Measurements from ENCODE around the gene EPG5.
"Not testable (repeated sequence)": the region's sequence is repeated elsewhere in the genome, so short reads cannot be mapped to it uniquely, and the experiment has no call there.

Gene EPG5

DNA sequence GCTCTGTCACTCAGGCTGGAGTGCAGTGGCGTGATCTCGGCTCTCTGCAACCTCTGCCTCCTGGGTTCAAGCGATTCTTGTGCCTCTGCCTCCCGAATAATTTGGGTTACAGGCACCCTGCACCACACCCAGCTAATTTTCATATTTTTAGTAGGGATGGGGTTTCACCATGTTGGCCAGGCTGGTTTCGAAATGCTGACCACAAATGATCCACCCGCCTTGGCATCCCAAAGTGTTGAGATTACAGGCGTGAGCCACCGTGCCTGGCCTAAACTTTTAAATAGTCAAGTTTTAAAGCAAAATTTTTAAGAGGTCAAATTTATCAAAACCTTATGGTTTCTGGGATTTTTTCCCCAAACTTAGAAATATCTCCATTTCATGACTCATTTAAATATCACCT is 148.4 kb downstream of the EPG5 start:
- in situ Hi-C loops (cut with HindIII; ENCODE audit: low sequenced_read_pairs), result not testable (repeated sequence)

- in situ Hi-C loops (cut with HindIII; ENCODE audit: low sequenced_read_pairs), result no loop called here
Observed at GRCh38 chr18:45817543-45817942, 149.6 kb downstream of the EPG5 start.

GRCh38 chr18:45814733-45815132 is 152.4 kb downstream of the EPG5 start:
- in situ Hi-C loops (cut with HindIII; ENCODE audit: low sequenced_read_pairs), result not testable (repeated sequence)

GRCh38 chr18:45807144-45807543 is 160.0 kb downstream of the EPG5 start:
- in situ Hi-C loops (cut with HindIII; ENCODE audit: low sequenced_read_pairs), result not testable (repeated sequence)

GRCh38 chr18:45806226-45806625 is 160.9 kb downstream of the EPG5 start:
- in situ Hi-C loops (cut with HindIII; ENCODE audit: low sequenced_read_pairs), result no loop called here

DNA sequence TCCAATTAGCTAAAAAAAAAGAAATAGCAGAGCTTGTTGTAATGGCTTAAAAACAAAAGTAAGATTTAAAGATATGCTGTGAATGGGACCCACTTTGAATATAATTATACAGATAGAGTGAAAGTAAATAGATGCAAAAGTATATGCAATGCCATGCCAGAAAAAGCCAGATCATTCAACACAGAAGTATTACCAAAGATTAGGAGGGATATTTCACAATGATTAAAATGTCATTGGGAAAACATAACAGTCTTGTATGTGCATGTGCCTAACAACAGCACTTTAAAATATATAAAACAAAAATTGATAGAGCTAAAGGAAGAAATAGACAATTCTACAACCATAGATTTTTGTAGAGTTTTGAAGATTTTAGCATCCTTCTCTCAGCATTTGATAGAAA is 161.6 kb downstream of the EPG5 start:
- in situ Hi-C loops (cut with HindIII; ENCODE audit: low sequenced_read_pairs), result no loop called here

DNA sequence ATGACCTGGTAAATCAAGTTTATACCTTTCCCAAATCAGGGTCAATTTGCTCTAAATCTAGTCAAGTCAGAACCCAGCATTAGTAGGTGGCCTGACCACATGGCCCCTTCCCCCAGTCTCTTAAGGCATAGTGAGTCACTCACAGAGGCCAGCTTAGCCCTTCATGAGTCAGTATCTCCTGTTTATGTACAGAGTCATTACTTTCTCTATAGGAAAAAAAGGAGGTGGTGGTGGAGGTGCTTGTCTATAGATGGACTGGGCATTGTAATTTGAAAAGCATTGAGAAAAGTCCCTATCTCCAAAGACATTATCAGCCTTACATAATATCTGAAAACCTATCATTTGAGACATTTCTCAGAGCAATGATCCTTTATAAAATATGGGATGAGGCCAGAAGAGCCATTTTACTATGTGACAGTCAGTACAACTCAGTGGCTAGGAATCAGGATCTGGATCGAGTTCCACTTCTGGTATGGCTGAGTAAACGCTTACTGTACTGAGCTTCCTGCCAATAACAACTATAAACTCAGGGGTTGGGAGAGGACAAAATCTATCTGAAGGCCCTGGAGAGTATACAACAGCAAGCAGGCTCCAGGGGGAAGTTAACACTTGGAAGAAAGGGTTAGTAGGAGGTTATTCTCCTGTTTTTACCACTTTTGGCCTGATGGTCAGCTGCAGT is 164.2 kb downstream of the EPG5 start:
- in situ Hi-C loops (cut with HindIII; ENCODE audit: low sequenced_read_pairs), result no loop called here

DNA sequence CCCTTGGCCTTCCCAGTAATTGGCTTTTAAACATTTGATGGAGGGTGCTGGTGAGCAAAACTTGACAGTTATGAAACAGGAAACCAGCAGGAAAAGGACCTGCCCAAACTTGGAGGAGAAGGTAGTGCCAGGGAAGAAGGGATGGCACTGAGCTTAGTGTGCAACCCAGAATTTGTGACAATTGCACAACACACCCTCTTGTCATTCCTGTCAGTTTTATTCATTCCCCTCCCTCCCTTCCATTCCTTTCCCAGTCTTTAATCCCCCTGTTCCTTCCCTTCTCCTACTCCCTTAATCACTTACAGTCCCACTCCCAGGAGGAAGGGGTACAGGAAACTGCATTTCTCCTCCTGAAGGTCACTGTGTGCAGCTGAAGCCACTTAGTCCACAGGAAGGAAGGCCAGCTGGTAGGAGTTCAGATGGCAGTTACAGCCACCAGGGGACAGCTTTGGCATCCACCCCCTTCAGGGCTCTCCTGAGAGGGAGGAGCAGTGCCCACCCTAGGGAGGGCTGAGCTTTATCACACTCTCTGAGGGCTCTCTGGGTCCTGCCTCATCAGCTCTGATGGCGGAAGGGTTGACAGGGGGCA is 165.6 kb downstream of the EPG5 start:
- in situ Hi-C loops (cut with HindIII; ENCODE audit: low sequenced_read_pairs), result no loop called here

Data from DLD1 (cell line).